H1 (cell line): ENCODE data around the gene BTBD10. TPM values are rescaled to one million over a fixed set of nuclear protein-coding genes. Genes with fewer than 3 reads are reported as not detected.

Experiments
- EZH2 ChIP-seq: fragments of 200-600 bp; sonication (generic); IDR thresholded peaks from 2 replicates; pipeline ENCODE4 v1.7.1; 2012; ENCODE audit warnings: low read depth, mild to moderate bottlenecking, moderate library complexity, low read length, inconsistent platforms; ENCODE audit not compliant: severe bottlenecking
- HDAC2 ChIP-seq, 2 experiments: fragments of 300-600 bp in 1 of 2; sonication (generic) in 1 of 2; IDR thresholded peaks; 2 replicates each; pipeline ENCODE4 v1.6.1; 2011 to 2012; ENCODE audit warnings: low read depth in 2 of 2, low read length in 2 of 2, mild to moderate bottlenecking in 2 of 2, moderate library complexity in 2 of 2, borderline replicate concordance in 1 of 2, inconsistent platforms in 1 of 2
- PHF8 ChIP-seq: fragments of 200-600 bp; sonication (generic); conservative IDR thresholded peaks from 2 replicates; pipeline ENCODE4 v1.7.1; 2012; ENCODE audit warnings: low read depth, mild to moderate bottlenecking, inconsistent platforms, low read length, moderate library complexity
- RNF2 ChIP-seq: fragments of 200-900, 300-1000 bp; sonication (generic); IDR thresholded peaks from 2 replicates; pipeline ENCODE4 v1.7.1; 2016; ENCODE audit warnings: borderline replicate concordance, low read depth, mild to moderate bottlenecking, antibody characterized with exemption, low read length; ENCODE audit not compliant: poor library complexity, severe bottlenecking; ENCODE audit errors: missing control alignments
- SAP30 ChIP-seq: fragments of 300-600 bp; sonication (generic); IDR thresholded peaks from 2 replicates; pipeline ENCODE4 v1.7.1; 2012; ENCODE audit warnings: low read length, moderate library complexity, mild to moderate bottlenecking, inconsistent platforms; ENCODE audit not compliant: insufficient read depth, insufficient replicate concordance
- polyA plus RNA-seq, 7 experiments: library from polyadenylated mRNA; depleted of rRNA in 3 of 7; stranded (reverse) in 5 of 7; unstranded in 2 of 7; fragments of >200 nt in 5 of 7; fragments of 200-250 nt in 2 of 7; gene quantifications; 1 replicate in 5 of 7; 2 replicates in 1 of 7; 4 replicates in 1 of 7; pipeline versions ENCODE4 v1.2.1 to v1.2.3, GENCODE V29; 2011 to 2013; ENCODE audit warnings: missing spikeins in 2 of 7, mixed read lengths in 2 of 7
- total RNA-seq: library from RNA; stranded (reverse); fragmentation: NEBNext Ultra II Directional; extraction: Animal tissue kit (Norgen Biotek cat#: 25700); gene quantifications from 2 replicates; pipeline ENCODE4 v1.2.1, GENCODE V29; 2021

BTBD10 gene
- total and polyA plus RNA-seq, 2 of the 8 experiments (the other 6 are each of a cell fraction or from before 2014, with no cell fraction given), result 13.8 to 22.2 TPM

DNA sequence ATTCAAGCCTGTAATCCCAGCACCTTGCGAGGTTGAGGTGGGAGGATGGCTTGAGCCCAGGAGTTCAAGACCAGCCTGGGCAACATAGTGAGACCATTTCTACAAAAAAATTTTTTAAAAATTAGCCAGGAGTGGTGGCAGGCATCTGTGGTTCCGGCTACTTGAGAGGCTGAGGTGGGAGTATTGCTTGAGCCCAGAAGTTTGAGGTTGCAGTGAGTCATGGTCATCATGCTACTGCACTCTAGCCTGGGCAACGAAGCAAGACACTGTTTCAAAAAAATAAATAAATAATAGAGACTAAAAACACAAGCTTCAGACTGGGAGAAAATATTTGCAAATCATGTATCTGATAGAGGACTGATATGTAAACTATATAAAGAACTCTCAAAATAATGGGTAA is 33.2 kb downstream of the BTBD10 start (continued):
- TF ChIP-seq HDAC2 (IDR thresholded peaks at IDR 0.05; ENCODE audit: borderline replicate concordance in 1 of 2, low read depth in 2 of 2, low read length in 2 of 2) (no peak), PHF8 (no peak), EZH2 (no peak), SAP30 (no peak), RNF2 (no peak)
